ENCODE measurements around the gene PTCD2.
"Not testable (repeated sequence)": the region's sequence is repeated elsewhere in the genome, so short reads cannot be mapped to it uniquely, and the experiment has no call there.

Gene PTCD2

DNA sequence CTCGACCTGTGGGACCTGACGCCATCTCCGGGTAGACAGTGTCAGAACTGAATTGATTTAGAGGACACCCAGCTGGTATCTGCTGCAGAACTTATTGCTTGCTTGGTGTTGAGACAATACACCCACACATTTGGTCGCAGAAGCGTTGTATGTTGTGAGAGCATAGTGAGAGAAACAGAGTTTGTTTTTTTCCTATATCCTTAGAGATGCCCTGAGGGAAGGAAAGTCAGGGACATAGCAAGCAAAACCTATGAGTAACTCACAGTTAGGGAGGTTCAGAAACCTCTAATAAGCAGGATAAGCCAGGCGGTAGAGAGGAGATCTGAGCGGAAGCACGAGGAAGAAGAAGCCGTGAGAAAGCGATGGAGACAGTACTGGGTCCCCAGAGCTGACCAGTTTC is 59.8 kb downstream of the PTCD2 start:
- DNase-seq (ENCODE audit: low read depth in 2 of 2): no peak

- DNase-seq (ENCODE audit: low read depth in 2 of 2): no peak
Measured at GRCh38 chr5:72380492-72381274, 60.5 kb downstream of the PTCD2 start.

GRCh38 chr5:72383280-72383679 is 63.1 kb downstream of the PTCD2 start:
- no peak for DNase-seq (ENCODE audit: low read depth in 2 of 2)

- DNase-seq (ENCODE audit: low read depth in 2 of 2): no peak
Measured at GRCh38 chr5:72383726-72384125, 63.6 kb downstream of the PTCD2 start.

- no peak for DNase-seq (ENCODE audit: low read depth in 2 of 2)
Measured at GRCh38 chr5:72386639-72387038, 66.5 kb downstream of the PTCD2 start.

DNA sequence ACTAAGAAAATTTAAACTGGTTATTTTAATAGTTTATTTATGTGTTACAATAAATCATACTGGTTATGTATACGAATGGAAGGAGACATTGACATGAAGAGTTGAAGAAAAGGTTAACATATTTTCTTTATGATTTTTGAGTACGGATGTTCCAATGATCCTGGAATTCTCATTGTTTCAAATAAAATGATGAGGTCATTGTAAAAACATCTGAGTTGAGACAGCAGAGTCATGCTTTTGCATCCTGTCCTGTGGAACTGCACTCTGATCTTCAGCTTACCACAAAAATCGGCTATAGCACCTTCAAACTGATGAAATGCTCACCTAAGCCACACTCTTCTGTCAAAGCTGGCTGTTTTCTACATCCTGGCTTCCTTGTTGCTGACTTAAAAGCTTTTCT is 67.8 kb downstream of the PTCD2 start:
- DNase-seq (ENCODE audit: low read depth in 2 of 2): no peak

- DNase-seq (ENCODE audit: low read depth in 2 of 2): no peak
Measured at GRCh38 chr5:72388646-72389045, 68.5 kb downstream of the PTCD2 start.

- DNase-seq (ENCODE audit: low read depth in 2 of 2): no peak
Measured at GRCh38 chr5:72390836-72391235, 70.7 kb downstream of the PTCD2 start.

DNA sequence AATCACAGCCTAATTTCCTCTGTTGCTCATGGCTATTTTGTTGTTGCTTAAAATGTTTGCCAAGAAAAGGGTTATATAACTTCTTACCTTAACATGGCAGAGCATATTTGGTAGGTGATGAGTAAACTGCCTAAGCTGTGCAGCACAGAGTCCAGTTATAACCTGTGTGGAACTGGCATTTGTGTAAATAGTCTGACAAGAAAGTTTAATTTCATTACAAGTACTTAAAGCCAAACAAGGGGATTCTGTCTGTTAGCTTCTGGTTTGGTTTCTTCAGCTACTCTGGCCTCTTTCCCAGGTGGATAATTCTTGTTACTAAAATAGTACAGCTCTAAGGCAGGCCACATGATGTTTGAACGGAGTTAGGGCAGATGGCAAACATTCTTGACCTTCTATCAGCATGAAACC is 72.2 kb downstream of the PTCD2 start:
- DNase-seq (ENCODE audit: low read depth in 2 of 2): no peak

GRCh38 chr5:72393052-72393451 is 72.9 kb downstream of the PTCD2 start:
- DNase-seq (ENCODE audit: low read depth in 2 of 2): no peak

DNA sequence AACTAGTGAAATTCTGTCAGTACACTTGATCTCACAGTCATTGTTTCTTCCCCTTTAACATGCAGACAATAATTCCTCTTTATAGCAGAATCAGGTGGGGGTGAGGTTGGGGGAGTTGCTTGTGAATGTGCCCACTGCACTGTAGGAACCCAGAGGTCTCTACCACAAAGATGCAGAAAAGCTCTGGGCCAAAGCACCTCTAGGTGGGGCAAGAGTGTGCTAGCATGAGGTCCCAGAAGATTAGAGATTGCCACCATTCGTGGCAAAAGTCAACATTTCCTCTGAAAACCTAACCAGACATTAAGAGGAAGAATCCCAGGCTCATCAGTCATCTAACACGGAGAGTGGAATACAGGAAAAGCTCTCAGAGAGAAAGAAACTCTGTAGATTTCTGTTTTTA is 74.5 kb downstream of the PTCD2 start:
- DNase-seq (ENCODE audit: low read depth in 2 of 2): no peak

- DNase-seq (ENCODE audit: low read depth in 2 of 2): no peak
Measured at GRCh38 chr5:72397836-72398235, 77.7 kb downstream of the PTCD2 start.

- DNase-seq (ENCODE audit: low read depth in 2 of 2): no peak
Measured at GRCh38 chr5:72400950-72401349, 80.8 kb downstream of the PTCD2 start.

- no peak for DNase-seq (ENCODE audit: low read depth in 2 of 2)
Measured at GRCh38 chr5:72402381-72402890, 82.3 kb downstream of the PTCD2 start.

GRCh38 chr5:72402959-72403628 is 82.9 kb downstream of the PTCD2 start:
- no peak for DNase-seq (ENCODE audit: low read depth in 2 of 2)

DNA sequence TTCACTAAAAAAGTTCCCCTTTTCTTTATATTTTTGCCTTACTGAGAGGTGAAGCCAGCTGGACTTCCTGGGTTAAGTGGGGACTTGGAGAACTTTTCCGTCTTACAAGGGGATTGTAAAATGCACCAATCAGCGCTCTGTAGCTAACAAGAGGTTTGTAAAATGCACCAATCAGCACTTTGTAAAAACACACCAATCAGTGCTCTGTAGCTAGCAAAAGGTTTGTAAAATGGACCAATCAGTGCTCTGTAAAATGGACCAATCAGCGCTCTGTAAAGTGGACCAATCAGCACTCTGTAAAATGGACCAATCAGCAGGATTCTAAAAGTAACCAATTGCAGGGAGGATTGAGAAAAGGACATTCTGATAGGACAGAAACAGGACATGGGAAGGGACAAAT is 84.6 kb downstream of the PTCD2 start:
- DNase-seq (ENCODE audit: low read depth in 2 of 2): not testable (repeated sequence)

DNA sequence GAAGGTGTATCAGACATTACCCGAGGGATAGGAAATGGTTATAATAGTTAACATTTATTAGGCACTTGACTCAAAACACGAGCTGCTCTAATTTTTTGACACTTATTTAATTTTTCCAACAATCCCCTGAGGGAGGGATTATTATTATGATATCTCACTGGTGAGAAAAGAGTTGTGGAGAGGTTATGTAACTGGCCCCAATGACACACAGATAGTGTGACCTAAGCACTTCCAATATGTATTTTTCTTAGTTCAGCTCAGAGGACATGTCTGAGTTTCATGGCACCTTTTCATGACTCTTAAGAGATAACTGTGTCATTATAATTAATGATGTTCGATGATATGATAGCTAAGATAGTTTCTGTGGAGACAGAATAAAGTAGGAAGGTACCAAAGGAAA is 86.9 kb downstream of the PTCD2 start:
- no peak for DNase-seq (ENCODE audit: low read depth in 2 of 2)

- no peak for DNase-seq (ENCODE audit: low read depth in 2 of 2)
Measured at GRCh38 chr5:72407541-72407940, 87.4 kb downstream of the PTCD2 start.

DNA sequence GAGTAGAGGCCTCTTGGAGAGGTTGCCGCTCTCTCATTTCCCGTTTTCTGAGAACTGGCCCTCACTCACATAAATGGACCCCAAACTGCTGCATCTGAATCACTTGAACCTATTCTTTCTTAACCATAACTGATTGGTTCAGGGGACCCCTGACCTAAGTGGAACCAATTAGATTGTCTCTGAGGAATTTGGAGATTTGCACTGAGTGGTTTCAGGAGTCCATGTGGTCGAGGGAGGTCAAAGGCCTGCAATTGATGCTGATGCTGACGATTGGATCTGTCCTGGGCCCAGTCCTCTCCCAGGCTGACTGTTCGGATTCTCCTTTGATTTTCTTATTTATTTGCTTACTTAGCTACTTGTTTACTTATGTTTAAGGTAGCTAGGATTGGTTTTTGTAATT is 88.0 kb downstream of the PTCD2 start:
- DNase-seq (ENCODE audit: low read depth in 2 of 2): no peak

DNA sequence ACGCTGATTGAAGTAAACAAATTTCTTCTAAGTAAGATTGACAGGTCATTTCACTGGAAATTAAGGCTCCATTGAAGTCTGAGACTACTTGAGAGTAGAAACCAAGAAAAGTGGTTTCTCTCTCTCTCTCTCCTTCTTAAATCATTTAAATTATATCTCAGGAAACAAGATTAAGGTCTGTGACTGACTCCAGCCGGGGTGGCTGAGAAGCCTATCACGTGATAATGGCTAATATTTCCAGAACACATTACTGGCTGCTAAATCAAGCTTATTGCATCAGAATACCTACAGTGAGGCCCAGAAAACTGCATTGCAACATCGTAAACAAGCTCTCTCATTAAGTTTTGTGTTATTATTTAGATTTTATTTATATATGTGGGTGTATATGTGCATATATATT is 88.4 kb downstream of the PTCD2 start:
- DNase-seq (ENCODE audit: low read depth in 2 of 2): no peak

DNA sequence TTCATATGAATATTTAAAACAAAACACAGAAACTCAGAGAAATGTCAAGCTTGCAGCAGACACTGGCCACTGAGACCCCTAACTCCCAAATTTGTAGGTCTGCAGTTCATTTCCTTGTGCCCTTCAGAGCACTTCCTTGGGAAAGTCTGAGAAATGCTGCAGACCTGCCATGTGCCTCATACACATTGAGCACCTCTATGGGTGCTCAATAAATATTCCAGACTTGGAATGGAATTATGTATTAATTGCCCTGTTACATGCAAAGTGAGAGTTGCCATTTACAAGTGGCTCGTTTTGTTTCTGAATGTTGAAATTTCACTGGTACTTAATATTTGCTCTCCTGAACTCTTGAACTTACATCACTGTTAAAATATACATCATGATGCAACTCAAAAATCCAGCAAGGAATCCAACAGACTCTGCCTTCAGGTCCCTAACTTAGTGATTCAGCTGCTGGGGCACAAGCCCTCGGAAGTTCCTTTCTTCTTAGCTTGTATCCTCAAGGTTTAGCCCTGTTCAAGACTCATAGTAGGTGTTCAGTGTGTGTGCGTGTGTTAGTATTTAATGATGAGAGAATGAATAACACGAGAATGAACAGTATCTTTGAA is 90.6 kb downstream of the PTCD2 start:
- no peak for DNase-seq (ENCODE audit: low read depth in 2 of 2)

DNA sequence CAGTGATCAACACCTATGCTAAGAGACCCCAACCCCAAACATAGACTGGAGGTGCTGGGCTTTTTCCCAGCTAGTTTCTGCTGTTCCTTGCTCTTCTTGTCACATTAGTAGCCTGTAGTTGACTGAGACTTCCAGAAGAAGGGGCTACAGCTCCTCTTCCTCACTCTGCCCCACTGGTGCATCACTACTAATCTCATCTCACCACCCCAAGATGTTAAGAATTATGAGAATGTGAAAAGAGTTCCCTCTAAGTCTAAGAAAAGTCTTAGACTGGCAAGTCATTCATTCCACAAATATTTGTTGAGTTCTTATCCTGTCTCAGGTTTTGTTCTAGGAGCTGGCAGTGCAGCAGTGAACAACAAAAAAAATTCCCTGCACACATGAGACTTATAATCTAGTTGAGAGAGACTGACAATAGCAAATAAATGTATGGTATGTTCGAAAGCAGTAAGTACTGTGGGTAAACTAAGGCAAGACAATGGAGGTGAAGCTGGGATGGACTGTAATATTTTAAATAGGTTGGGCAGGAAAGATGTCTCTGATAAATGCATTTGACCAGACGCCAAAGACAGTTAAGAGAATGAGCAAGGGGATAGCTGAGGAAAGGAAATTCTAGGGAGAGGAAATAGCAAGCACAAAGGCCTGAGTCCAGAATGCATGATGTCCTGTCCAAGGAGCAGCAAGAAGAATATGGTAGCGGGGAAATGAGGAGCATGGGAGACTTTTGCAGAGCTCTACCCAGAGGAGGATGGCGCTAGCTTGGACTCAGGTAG is 92.3 kb downstream of the PTCD2 start:
- no peak for DNase-seq (ENCODE audit: low read depth in 2 of 2)

All from stimulated activated CD8-positive, alpha-beta memory T cell treated with anti-CD3 and anti-CD28 coated beads, Interleukin-7, amount 100 ng/mL, for 4 hours (primary cell).